HepG2 (cell line): ENCODE results near the gene TBC1D19. TPM values are rescaled to one million over a fixed set of nuclear protein-coding genes. Genes with fewer than 3 reads are reported as not detected.

Experiments used
- BHLHE40 ChIP-seq: IDR thresholded peaks from 2 replicates; pipeline ENCODE4 v1.6.1; 2011; ENCODE audit warnings: low read length, improper control_type of control experiment
- MAFG ChIP-seq: sonication (generic); formaldehyde crosslinking; IDR thresholded peaks from 2 replicates; pipeline ENCODE4 v1.5.1; 2020; ENCODE audit warnings: mild to moderate bottlenecking, missing genetic modification reagents
- MAFK ChIP-seq, 2 experiments: IDR thresholded peaks in 1 of 2; conservative IDR thresholded peaks in 1 of 2; 2 replicates each; pipeline ENCODE4 v1.6.1; 2011; ENCODE audit warnings: improper control_type of control experiment in 2 of 2, low read length in 2 of 2
- MIER2 ChIP-seq: IDR thresholded peaks from 2 replicates; pipeline ENCODE4 v1.6.1; 2016; ENCODE audit warnings: missing biosample characterization, missing genetic modification reagents
- POLR2AphosphoS5 ChIP-seq: IDR thresholded peaks from 2 replicates; pipeline ENCODE4 v1.6.1; 2012; ENCODE audit warnings: low read depth, low read length
- RELA ChIP-seq: sonication (generic); formaldehyde crosslinking; IDR thresholded peaks from 2 replicates; pipeline ENCODE4 v1.4.0; 2020; ENCODE audit warnings: missing genetic modification reagents
- SRF ChIP-seq: IDR thresholded peaks from 2 replicates; pipeline ENCODE4 v1.6.1; 2011; ENCODE audit warnings: mild to moderate bottlenecking, low read depth, low read length, moderate library complexity
- THAP11 ChIP-seq: IDR thresholded peaks from 2 replicates; pipeline ENCODE4 v1.6.1; 2016; ENCODE audit warnings: missing biosample characterization, missing genetic modification reagents
- ZNF225 ChIP-seq: sonication (generic); formaldehyde crosslinking; IDR thresholded peaks from 2 replicates; pipeline ENCODE4 v1.4.0; 2020; ENCODE audit warnings: mild to moderate bottlenecking, missing genetic modification reagents
- polyA plus RNA-seq, 8 experiments: library from polyadenylated mRNA; depleted of rRNA in 3 of 8; stranded (reverse) in 7 of 8; unstranded in 1 of 8; fragments of >200 nt; fragmentation: Illumina TruSeq in 4 of 8; extraction: Trizol in 4 of 8; gene quantifications; 2 replicates each; pipeline versions ENCODE4 v1.2.1 to v1.2.3, GENCODE V29; 2011 to 2016; ENCODE audit warnings: low read depth in 4 of 8, missing spikeins in 1 of 8, mixed read lengths in 1 of 8; ENCODE audit not compliant: insufficient read depth in 1 of 8
- total RNA-seq, 5 experiments: library from RNA; depleted of rRNA; stranded (reverse); fragments of >200 nt; fragmentation: Illumina TruSeq; extraction: Trizol; gene quantifications; 2 replicates each; pipeline ENCODE4 v1.2.3, GENCODE V29; 2016; ENCODE audit warnings: low read depth in 1 of 5
- TF ChIP-seq, protein P1 (sequence below): fragments of 450-650 bp; IDR thresholded peaks from 2 replicates; pipeline ENCODE4 v1.6.1; 2017; ENCODE audit warnings: mild to moderate bottlenecking
- TF ChIP-seq, protein P2 (sequence below): sonication (generic); formaldehyde crosslinking; IDR thresholded peaks from 2 replicates; pipeline ENCODE4 v1.5.1; 2020; ENCODE audit warnings: mild to moderate bottlenecking, missing genetic modification reagents, borderline replicate concordance
- TF ChIP-seq, protein P3 (sequence below): sonication (generic); formaldehyde crosslinking; IDR thresholded peaks from 2 replicates; pipeline ENCODE4 v1.4.0; 2020; ENCODE audit warnings: mild to moderate bottlenecking, missing genetic modification reagents
- TF ChIP-seq, protein P4 (sequence below): sonication (generic); formaldehyde crosslinking; IDR thresholded peaks from 2 replicates; pipeline ENCODE4 v1.5.1; 2020; ENCODE audit warnings: mild to moderate bottlenecking, missing genetic modification reagents, moderate library complexity

TBC1D19 gene
- total and polyA plus RNA-seq, 2 of the 13 experiments (the other 11 are each of a cell fraction or from before 2014, with no cell fraction given): 1.6 to 3.5 TPM

- TF ChIP-seq MAFK (conservative IDR thresholded peaks at IDR 0.05 in 1 of 2, IDR thresholded peaks at IDR 0.05 in 1 of 2; ENCODE audit: low read length in 2 of 2) (no peak), MIER2 (CRISPR knock-in tag) (peak; percentile 87), BHLHE40 (no peak), SRF (peak; percentile 78), MAFG (no peak), RELA (0 out of 2 replicates have a peak, but pooled peaks have one; percentile 42), POLR2AphosphoS5 (0 out of 2 replicates have a peak, but pooled peaks have one; percentile 21), THAP11 (CRISPR knock-in tag) (peak; percentile 91), ZNF225 (CRISPR knock-in tag) (peak; percentile 63; the same call in 1 of the 2 replicates)
- TF ChIP-seq, protein P1, sequence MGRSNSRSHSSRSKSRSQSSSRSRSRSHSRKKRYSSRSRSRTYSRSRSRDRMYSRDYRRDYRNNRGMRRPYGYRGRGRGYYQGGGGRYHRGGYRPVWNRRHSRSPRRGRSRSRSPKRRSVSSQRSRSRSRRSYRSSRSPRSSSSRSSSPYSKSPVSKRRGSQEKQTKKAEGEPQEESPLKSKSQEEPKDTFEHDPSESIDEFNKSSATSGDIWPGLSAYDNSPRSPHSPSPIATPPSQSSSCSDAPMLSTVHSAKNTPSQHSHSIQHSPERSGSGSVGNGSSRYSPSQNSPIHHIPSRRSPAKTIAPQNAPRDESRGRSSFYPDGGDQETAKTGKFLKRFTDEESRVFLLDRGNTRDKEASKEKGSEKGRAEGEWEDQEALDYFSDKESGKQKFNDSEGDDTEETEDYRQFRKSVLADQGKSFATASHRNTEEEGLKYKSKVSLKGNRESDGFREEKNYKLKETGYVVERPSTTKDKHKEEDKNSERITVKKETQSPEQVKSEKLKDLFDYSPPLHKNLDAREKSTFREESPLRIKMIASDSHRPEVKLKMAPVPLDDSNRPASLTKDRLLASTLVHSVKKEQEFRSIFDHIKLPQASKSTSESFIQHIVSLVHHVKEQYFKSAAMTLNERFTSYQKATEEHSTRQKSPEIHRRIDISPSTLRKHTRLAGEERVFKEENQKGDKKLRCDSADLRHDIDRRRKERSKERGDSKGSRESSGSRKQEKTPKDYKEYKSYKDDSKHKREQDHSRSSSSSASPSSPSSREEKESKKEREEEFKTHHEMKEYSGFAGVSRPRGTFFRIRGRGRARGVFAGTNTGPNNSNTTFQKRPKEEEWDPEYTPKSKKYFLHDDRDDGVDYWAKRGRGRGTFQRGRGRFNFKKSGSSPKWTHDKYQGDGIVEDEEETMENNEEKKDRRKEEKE: no peak
- TF ChIP-seq, protein P2, sequence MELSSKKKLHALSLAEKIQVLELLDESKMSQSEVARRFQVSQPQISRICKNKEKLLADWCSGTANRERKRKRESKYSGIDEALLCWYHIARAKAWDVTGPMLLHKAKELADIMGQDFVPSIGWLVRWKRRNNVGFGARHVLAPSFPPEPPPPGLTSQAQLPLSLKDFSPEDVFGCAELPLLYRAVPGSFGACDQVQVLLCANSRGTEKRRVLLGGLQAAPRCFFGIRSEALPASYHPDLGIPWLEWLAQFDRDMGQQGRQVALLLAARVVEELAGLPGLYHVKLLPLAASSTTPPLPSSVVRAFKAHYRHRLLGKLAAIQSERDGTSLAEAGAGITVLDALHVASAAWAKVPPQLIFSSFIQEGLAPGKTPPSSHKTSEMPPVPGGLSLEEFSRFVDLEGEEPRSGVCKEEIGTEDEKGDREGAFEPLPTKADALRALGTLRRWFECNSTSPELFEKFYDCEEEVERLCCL: no peak
- TF ChIP-seq, protein P3, sequence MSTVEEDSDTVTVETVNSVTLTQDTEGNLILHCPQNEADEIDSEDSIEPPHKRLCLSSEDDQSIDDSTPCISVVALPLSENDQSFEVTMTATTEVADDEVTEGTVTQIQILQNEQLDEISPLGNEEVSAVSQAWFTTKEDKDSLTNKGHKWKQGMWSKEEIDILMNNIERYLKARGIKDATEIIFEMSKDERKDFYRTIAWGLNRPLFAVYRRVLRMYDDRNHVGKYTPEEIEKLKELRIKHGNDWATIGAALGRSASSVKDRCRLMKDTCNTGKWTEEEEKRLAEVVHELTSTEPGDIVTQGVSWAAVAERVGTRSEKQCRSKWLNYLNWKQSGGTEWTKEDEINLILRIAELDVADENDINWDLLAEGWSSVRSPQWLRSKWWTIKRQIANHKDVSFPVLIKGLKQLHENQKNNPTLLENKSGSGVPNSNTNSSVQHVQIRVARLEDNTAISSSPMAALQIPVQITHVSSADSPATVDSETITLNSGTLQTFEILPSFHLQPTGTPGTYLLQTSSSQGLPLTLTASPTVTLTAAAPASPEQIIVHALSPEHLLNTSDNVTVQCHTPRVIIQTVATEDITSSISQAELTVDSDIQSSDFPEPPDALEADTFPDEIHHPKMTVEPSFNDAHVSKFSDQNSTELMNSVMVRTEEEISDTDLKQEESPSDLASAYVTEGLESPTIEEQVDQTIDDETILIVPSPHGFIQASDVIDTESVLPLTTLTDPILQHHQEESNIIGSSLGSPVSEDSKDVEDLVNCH (CRISPR knock-in tag): no peak
- TF ChIP-seq, protein P4, sequence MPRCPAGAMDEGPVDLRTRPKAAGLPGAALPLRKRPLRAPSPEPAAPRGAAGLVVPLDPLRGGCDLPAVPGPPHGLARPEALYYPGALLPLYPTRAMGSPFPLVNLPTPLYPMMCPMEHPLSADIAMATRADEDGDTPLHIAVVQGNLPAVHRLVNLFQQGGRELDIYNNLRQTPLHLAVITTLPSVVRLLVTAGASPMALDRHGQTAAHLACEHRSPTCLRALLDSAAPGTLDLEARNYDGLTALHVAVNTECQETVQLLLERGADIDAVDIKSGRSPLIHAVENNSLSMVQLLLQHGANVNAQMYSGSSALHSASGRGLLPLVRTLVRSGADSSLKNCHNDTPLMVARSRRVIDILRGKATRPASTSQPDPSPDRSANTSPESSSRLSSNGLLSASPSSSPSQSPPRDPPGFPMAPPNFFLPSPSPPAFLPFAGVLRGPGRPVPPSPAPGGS (CRISPR knock-in tag): peak; percentile 69
These were observed at the start of gene TBC1D19 (continued) for GRCh38 chr4:26583865-26584652.
